ENCODE measurements around the gene SNTG2.

The SNTG2 gene

GRCh38 chr2:926896-927295, 23.8 kb upstream of the SNTG2 start:
- DNase-seq (ENCODE audit: low spot score), result no peak

GRCh38 chr2:929011-929735, 21.5 kb upstream of the SNTG2 start:
- no peak for DNase-seq (ENCODE audit: low spot score)

GRCh38 chr2:929925-930324, 20.7 kb upstream of the SNTG2 start:
- DNase-seq (ENCODE audit: low spot score), result no peak

- DNase-seq (ENCODE audit: low spot score), result no peak
Observed at GRCh38 chr2:930935-931334, 19.7 kb upstream of the SNTG2 start.

DNA sequence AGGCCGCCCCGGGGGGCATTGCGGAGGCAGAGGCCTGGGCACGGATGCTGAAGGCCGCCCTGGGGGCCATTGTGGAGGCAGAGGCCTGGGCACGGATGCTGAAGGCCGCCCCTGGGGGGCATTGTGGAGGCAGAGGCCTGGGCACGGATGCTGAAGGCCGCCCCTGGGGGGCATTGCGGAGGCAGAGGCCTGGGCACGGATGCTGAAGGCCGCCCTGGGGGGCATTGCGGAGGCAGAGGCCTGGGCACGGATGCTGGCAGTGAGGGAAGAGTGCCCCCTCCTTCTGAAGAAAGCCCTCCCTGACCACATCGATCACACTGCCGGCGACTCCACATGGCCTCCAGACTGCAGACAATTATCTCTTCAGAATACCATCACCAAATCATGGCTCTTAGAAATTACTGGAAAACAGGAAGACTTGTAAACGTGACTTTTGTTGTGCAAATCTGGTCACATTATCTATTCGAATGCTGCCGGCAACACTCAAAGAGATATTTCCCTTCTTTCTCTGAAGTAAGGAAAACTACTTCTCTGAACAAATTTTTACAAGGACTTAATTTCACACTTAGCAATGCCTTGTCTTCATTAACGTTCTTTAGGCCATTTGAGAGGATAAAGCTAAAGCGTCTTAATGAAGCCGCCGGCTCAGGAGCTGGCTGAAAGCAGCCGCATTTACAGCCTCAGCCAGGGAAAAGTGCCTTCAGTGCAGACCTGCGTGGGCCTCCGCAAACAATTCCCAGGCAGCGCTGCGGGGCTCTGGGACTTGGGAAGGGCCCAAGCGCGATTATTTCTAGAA, 18.1 kb upstream of the SNTG2 start:
- no peak for DNase-seq (ENCODE audit: low spot score)

GRCh38 chr2:933734-934295, 16.8 kb upstream of the SNTG2 start:
- DNase-seq (ENCODE audit: low spot score), result no peak

DNA sequence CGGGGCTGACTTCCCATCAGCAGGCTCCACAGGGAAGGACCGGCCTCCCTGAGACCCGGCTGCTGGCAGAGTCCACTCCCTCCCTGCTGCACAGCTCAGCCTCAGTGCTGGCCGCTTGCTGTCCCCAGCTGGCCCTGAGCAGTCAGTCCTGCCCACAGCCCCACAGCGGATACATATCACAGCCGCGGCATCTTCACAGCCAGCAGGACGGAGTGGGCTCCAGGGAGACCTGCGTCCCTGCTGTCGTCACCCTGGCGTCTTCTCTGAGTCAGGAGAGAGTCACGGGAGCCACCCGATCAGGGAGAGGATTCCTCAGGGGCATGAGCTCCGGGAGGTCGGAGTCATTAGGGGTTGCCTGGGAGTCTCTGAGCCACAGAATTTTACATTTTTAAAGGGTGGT, 13.1 kb upstream of the SNTG2 start:
- DNase-seq (ENCODE audit: low spot score), result no peak

- no peak for DNase-seq (ENCODE audit: low spot score)
Observed at GRCh38 chr2:938181-939005, 12.3 kb upstream of the SNTG2 start.

GRCh38 chr2:939936-940601, 10.6 kb upstream of the SNTG2 start:
- no peak for DNase-seq (ENCODE audit: low spot score)

DNA sequence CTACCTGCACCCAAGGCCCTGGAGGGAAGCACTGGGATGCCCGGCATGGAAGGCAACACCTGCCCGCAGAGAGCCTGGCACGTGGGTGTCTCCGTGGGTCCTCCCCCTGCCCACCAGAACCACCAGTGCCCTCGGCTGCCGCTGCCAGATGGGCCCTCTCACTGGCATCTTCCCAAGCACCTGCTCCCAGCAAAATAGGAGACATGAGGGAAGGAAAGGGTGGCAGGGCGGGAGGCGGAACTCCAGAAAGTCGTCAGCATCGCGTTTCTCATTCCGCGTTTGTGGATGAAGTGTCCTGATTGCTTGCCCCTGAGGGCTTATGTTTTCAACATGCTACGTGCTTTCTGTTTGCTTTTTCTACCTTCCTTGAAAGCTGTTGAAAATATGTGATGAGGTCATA, 8.8 kb upstream of the SNTG2 start:
- DNase-seq (ENCODE audit: low spot score), result no peak

DNA sequence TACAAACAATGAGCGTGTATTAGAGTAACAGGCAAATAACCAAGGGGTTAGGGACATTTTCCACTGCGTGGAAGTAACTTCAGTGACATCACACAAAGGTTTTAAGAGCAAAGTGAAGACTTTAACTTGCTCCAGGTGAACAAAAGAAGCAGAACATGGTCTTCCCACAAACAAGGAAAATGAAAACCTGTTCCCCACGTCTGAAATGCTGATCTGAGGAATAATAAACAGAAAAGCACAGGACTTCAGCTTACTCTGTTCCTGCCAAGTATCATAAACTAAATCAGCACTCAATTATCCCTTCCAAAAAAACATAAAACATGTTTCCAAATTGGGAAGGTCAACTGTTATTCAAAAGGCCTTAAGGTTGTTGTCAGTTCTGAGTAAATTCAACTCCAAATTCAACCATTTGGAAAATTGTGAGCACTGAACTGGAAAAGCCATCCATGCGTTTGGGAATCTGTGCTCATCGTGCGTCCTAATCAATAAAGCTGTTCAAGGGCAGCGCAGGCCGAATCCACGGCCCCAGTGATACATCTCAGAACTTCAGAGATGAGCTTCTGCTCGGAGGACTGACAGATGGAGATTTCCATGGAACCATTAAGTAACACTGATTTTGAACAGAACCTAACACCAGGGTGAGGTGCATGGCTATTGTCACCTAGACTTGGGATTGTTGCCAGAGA, 7.7 kb upstream of the SNTG2 start:
- DNase-seq (ENCODE audit: low spot score), result no peak

DNA sequence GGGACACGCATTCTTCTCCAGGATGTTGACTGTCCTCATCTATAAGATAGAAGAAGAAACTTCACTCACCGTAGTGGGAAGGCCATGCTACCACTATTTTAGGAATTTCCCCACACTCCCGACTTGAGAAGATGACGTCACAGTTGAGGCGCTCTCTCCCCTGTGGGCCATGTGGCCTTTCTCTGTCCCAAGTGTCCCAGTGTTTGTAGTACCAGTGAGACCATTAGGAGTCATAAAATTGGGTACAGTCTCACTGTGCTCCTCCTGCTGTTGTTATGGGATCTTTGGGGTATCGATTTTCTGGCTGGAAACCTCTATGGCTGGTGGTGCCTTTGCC, 7.2 kb upstream of the SNTG2 start:
- no peak for DNase-seq (ENCODE audit: low spot score)

DNA sequence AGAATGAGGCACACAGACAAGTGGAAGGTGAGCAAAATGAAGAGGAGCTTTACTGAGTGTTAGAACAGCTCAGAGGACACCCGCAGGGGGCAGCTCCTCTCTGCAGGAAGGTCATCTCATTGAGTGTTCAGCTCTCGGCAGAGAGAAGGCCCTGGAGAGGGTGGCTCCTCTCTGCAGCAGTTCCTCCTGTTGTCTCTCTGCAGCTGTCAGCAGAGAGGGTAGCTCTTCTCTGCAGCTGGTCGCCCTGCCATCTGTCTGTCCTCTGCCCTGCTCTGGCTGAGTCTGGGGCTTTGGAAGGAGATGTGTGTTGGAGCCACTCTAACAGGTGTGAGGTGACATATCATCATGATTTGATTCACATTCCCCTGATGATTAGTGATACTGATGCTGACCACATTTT, 6.8 kb upstream of the SNTG2 start:
- DNase-seq (ENCODE audit: low spot score), result no peak

GRCh38 chr2:944693-945092, 6.0 kb upstream of the SNTG2 start:
- DNase-seq (ENCODE audit: low spot score), result no peak

DNA sequence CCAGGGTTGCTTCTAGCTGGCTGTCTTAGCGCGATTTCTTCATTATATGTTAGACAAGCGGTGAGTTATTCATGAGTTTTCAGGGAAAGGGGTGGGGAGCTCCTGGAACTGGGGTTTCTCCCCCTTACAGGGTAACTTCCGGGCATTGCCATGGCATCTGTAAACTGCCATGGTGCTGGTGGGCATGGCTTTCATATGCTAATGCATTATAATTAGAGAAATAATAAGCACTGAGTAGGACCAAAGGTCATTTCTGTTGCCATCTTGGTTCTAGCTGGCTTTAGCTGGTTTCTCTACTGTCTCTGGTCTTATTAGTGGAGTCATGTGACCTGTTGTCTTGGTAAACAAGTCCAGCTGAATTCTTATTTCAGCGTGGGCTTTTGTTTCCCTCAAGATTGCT, 5.5 kb upstream of the SNTG2 start:
- no peak for DNase-seq (ENCODE audit: low spot score)

DNA sequence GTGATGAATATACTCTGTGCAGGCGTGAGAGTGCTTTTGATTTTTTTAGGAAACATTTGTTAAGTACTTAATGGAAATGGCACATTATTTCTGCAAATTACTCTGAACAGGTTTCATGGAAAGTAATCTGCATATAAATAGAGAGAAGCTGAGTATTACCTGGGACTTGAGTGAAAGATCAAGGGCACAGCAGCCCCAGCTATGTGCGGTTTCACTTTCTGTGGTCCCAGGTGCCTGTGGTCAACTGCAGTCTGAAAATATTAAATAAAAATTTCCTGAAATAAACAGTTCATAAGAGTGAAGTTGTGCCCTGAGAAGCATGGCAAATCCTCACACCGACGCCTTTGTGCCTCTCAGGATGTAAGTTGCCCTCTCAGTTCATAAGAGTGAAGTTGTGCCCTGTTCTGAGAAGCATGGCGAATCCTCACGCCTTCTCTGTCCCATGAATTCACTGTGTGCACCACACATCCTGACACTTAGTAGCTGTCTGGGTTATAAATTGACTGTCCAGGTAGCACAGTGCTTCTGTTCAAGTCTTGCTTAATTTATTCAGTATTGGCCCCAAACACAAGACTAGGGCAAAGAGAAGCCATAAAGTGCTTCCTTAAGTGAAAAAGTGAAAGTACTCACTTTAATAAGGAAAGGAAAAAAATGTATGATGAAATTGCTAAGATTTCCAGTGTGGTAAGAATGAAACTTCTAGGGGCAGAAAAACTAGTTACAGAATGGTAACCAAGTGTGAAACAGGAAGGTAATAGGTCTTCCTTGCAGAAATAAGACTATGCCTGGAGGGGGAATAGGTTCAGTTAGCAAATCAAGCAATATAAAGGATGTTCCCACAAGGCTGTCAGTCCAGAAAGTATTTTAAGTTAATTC, 4.3 kb upstream of the SNTG2 start:
- peak; percentile 31 for DNase-seq (ENCODE audit: low spot score)

GRCh38 chr2:949384-950079, 1.1 kb upstream of the SNTG2 start:
- no peak for DNase-seq (ENCODE audit: low spot score)

- DNase-seq (ENCODE audit: low spot score), result no peak
Observed at GRCh38 chr2:951224-952006, 766 bp downstream of the SNTG2 start.

- no peak for DNase-seq (ENCODE audit: low spot score)
Observed at GRCh38 chr2:953408-953807, 2.8 kb downstream of the SNTG2 start.
